ENCODE data around the gene KLHL22.
"Not testable (repeated sequence)": the region's sequence is repeated elsewhere in the genome, so short reads cannot be mapped to it uniquely, and the experiment has no call there.

KLHL22 gene

DNA sequence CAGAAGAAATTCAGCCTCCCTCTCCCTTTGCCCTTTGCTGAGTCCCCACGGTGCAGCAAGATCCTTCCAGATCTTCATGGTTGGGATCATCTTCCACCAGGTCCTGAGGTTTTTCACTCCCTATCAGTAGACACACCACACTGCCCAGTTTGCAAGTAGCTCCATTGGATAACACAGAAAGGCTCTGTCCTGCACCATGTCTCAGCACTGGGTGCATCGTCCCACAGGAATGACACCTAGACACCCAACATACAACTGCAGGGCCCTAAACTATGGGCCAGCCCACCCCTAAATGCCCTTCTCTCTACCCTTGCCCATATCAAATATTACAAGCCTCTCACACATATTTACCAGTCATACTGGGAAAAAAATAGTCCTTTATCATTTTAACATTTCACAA, 9.4 kb downstream of the KLHL22 start:
- no peak overlapping the region for H3K4me3 ChIP-seq (replicated peaks in 1 of 2; ENCODE audit: low read depth in 2 of 2, low read length in 2 of 2)
- no peak for DNase-seq (ENCODE audit: low read depth in 2 of 2)
- TF ChIP-seq, protein P1, sequence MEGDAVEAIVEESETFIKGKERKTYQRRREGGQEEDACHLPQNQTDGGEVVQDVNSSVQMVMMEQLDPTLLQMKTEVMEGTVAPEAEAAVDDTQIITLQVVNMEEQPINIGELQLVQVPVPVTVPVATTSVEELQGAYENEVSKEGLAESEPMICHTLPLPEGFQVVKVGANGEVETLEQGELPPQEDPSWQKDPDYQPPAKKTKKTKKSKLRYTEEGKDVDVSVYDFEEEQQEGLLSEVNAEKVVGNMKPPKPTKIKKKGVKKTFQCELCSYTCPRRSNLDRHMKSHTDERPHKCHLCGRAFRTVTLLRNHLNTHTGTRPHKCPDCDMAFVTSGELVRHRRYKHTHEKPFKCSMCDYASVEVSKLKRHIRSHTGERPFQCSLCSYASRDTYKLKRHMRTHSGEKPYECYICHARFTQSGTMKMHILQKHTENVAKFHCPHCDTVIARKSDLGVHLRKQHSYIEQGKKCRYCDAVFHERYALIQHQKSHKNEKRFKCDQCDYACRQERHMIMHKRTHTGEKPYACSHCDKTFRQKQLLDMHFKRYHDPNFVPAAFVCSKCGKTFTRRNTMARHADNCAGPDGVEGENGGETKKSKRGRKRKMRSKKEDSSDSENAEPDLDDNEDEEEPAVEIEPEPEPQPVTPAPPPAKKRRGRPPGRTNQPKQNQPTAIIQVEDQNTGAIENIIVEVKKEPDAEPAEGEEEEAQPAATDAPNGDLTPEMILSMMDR (IDR thresholded peaks at IDR 0.05; ENCODE audit: low read depth, low read length) = no peak

DNA sequence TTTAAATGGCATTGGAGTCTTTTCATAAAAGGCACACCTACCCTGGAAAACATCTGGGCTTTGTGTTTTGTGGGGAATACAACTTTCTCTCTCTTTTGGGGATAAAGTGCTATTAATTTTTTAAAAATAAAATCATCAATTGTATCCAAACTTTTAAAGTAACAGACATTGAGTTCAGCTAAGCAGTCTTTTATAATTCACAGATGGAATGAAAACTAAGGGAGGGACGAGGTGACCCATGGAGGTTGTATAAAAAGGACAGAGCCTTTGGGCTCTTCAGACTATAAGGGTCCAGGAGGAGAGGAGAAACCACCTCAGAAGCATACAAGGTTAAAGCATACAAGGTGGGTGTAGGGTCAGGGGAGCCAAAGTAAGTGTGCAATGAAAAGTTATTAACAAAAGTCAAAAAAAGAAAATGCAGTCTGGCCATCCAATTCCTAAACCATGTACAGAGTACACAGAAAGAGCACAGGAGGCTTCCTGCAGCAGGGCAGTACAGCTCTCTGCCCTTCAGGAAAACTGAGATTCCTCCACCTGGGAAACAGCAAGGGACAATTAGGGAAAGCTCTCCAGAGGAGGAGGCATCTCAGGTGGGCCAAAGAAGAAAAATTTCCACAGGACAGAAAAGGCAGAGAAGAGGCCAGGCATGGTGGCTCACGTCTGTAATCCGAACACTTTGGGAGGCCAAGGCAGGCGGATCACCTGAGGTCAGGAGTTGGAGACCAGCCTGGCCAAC, 10.5 kb downstream of the KLHL22 start:
- H3K4me3 ChIP-seq (replicated peaks in 1 of 2; ENCODE audit: low read depth in 2 of 2, low read length in 2 of 2) = no peak overlapping the region
- no peak for DNase-seq (ENCODE audit: low read depth in 2 of 2)
- TF ChIP-seq, protein P1 (IDR thresholded peaks at IDR 0.05; ENCODE audit: low read depth, low read length) = no peak

DNA sequence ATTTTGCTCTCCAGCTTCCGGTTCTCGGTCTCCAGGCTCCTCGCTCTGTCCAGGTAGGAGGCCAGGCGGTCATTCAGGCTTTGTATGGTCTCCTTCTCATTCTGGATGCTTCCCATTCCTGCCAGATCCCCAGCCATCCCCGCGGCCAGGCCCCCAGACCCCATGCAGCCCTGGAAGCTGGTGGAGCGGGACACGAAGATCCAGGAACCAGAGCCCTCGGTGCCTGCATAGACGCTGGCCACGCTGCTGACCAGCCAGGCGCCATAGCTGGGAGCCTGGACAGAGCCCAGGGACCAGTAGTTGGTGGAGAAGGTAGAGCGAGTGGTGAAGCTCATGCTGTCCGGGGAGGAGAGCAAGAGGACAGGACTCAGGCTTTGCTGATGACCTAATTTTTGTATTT, 11.8 kb downstream of the KLHL22 start:
- TF ChIP-seq, protein P1 (IDR thresholded peaks at IDR 0.05; ENCODE audit: low read depth, low read length) = no peak
- DNase-seq (ENCODE audit: low read depth in 2 of 2) = no peak
- H3K4me3 ChIP-seq (replicated peaks in 1 of 2; ENCODE audit: low read depth in 2 of 2, low read length in 2 of 2) = no peak overlapping the region

DNA sequence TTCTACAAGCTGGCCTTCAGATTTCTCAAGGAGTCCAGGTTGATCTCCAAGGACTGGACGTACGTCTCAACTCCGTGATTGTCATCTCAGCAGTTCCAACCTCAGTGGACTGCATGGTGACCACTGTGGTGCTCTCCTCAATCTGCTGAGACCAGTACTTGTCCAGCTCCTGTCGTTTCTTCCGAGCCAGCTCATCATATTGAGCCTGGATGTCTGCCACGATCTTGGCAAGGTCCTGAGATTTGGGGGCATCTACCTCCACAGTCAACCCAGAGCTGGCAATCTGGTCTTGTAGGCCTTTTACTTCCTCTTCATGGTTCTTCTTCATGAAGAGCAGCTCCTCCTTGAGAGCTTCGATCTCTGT, 12.5 kb downstream of the KLHL22 start:
- DNase-seq (ENCODE audit: low read depth in 2 of 2); H3K4me3 ChIP-seq (replicated peaks in 1 of 2; ENCODE audit: low read depth in 2 of 2, low read length in 2 of 2): not testable (repeated sequence)

DNA sequence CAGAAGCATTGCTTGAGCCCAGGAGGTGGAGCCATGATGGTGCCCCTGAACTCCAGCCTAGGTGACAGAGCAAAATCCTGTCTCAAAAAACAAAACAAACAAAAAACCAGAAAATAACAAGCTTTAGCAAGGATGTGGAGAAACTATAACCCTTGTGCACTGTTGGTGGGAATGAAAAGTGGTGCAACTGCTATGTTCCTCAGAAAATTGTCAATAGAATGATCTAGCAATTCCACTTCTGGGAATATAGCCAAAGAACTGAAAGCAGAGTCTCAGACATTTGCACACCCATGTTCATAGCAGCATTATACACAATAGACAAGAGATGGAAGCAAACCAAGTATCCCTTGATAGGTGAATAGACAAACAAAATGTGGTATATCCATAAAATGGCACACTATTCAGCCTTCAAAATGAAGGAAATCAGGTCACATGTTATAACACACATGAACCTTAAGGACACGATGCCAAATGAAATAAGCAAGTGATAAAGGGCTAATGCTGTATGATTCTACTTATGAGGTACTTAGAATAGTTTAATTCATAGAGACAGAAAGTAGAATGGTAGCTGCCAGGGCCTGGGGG, 15.9 kb downstream of the KLHL22 start:
- TF ChIP-seq, protein P1 (IDR thresholded peaks at IDR 0.05; ENCODE audit: low read depth, low read length) = no peak
- no peak overlapping the region for H3K4me3 ChIP-seq (replicated peaks in 1 of 2; ENCODE audit: low read depth in 2 of 2, low read length in 2 of 2)
- DNase-seq (ENCODE audit: low read depth in 2 of 2) = peak; percentile 4 to 31

DNA sequence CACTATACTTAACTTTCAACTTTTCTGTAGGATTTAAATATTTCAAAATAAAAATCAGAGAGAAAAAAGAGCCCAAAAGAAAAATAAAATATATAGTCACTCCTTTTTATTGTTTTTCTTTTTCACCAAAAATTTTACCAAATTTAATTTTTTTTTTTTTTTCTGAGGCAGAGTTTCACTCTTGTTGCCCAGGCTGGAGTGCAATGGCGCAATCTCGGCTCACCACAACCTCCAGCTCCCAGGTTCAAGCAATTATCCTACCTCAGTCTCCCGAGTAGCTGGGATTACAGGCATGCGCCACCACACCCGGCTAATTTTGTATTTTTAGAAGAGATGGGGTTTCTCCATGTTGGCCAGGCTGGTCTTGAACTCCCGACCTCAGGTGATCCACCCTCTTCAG, 17.5 kb downstream of the KLHL22 start:
- not testable (repeated sequence) for DNase-seq (ENCODE audit: low read depth in 2 of 2); H3K4me3 ChIP-seq (replicated peaks in 1 of 2; ENCODE audit: low read depth in 2 of 2, low read length in 2 of 2)

DNA sequence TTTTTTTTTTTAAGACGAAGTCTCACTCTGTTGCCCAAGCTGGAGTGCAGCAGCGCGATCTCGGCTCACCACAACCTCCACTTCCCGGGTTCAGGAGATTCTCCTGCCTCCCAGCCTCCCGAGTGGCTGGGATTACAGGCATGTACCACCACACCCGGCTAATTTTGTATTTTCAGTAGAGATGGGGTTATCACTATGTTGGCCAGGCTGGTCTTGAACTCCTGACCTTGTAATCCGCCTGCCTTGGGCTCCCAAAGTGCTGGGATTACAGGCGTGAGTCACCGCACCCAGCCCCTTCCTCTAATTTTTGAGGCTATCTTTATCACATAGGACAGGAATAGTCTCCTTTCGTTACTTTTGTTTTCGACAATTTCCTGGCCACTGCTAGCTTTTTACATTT, 20.0 kb downstream of the KLHL22 start:
- not testable (repeated sequence) for H3K4me3 ChIP-seq (replicated peaks in 1 of 2; ENCODE audit: low read depth in 2 of 2, low read length in 2 of 2); DNase-seq (ENCODE audit: low read depth in 2 of 2)

DNA sequence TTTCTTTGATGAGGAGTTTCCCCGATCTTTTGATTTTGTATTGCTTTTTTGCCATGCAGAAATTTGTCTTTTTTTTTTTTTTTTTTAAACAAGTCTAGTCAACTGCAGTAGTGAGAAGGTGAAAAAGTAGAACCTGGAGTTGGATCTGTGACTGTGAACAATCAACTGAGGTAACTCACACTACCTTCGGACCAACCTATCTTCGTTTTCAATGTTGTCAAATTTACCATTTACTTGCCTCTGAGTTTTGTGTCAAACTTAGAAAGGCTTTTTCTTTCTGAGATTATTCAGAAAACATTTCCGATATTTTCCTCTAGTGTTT, 20.5 kb downstream of the KLHL22 start:
- TF ChIP-seq, protein P1 (IDR thresholded peaks at IDR 0.05; ENCODE audit: low read depth, low read length) = no peak
- H3K4me3 ChIP-seq (replicated peaks in 1 of 2; ENCODE audit: low read depth in 2 of 2, low read length in 2 of 2) = no peak overlapping the region
- DNase-seq (ENCODE audit: low read depth in 2 of 2) = no peak
